GM23248 (cell line): ENCODE measurements around the gene PIK3R1. TPM values are rescaled to one million over a fixed set of nuclear protein-coding genes. Genes with fewer than 3 reads are reported as not detected.

Source experiments
- DNase-seq: peaks from one replicate; pipeline ENCODE4 v3.0.0-alpha.2; 2015
- H2AFZ ChIP-seq: fragments of 200-600 bp; sonication (generic); 2 replicates; pipeline ENCODE4 v1.6.1; 2016; ENCODE audit warnings: antibody characterized with exemption
- H3F3A ChIP-seq: fragments of 200-600 bp; sonication (generic); 2 replicates; pipeline ENCODE4 v1.6.1; 2016; ENCODE audit warnings: mild to moderate bottlenecking, antibody characterized with exemption, mixed run types; ENCODE audit not compliant: insufficient read depth
- H3K27ac ChIP-seq: fragments of 200-600 bp; sonication (generic); 2 replicates; pipeline ENCODE4 v1.5.1; 2016; ENCODE audit warnings: mild to moderate bottlenecking
- H3K27me3 ChIP-seq: fragments of 200-600 bp; sonication (generic); replicated peaks from 2 replicates; pipeline ENCODE4 v1.6.1; 2016; ENCODE audit warnings: mild to moderate bottlenecking; ENCODE audit not compliant: insufficient read depth
- H3K36me3 ChIP-seq: fragments of 200-600 bp; sonication (generic); 2 replicates; pipeline ENCODE4 v1.6.1; 2016; ENCODE audit warnings: low read depth, mild to moderate bottlenecking
- H3K4me1 ChIP-seq: fragments of 200-600 bp; sonication (generic); 2 replicates; pipeline ENCODE4 v1.6.1; 2016; ENCODE audit warnings: mild to moderate bottlenecking; ENCODE audit not compliant: insufficient read depth
- H3K4me2 ChIP-seq: fragments of 200-600 bp; sonication (generic); one replicate; pipeline ENCODE4 v1.6.1; 2016; ENCODE audit warnings: mild to moderate bottlenecking; ENCODE audit not compliant: unreplicated experiment
- H3K4me3 ChIP-seq: fragments of 200-600 bp; sonication (generic); 2 replicates; pipeline ENCODE4 v1.5.1; 2016; ENCODE audit warnings: mild to moderate bottlenecking
- H3K79me2 ChIP-seq: fragments of 200-600 bp; sonication (generic); 2 replicates; pipeline ENCODE4 v1.6.1; 2016; ENCODE audit warnings: mild to moderate bottlenecking; ENCODE audit not compliant: insufficient read depth
- H3K9ac ChIP-seq: fragments of 200-600 bp; sonication (generic); 2 replicates; pipeline ENCODE4 v1.6.1; 2016; ENCODE audit warnings: mild to moderate bottlenecking
- H3K9me2 ChIP-seq: fragments of 200-600 bp; sonication (generic); 2 replicates; pipeline ENCODE4 v1.6.1; 2016; ENCODE audit warnings: mixed run types, mild to moderate bottlenecking, moderate library complexity; ENCODE audit not compliant: insufficient read depth
- H3K9me3 ChIP-seq: fragments of 200-600 bp; sonication (generic); one replicate; pipeline ENCODE4 v1.6.1; 2017; ENCODE audit warnings: low read depth
- H4K20me1 ChIP-seq: fragments of 200-600 bp; sonication (generic); 2 replicates; pipeline ENCODE4 v1.6.0; 2016; ENCODE audit not compliant: insufficient read depth
- EZH2 ChIP-seq: fragments of 200-600 bp; sonication (generic); IDR thresholded peaks from 2 replicates; pipeline ENCODE4 v1.6.1; 2018; ENCODE audit warnings: antibody characterized with exemption, mild to moderate bottlenecking; ENCODE audit not compliant: insufficient read depth, poor library complexity, severe bottlenecking
- EZH2phosphoT487 ChIP-seq: fragments of 200-600 bp; sonication (generic); IDR thresholded peaks from 2 replicates; pipeline ENCODE4 v1.6.1; 2018; ENCODE audit warnings: antibody characterized with exemption, moderate library complexity, mild to moderate bottlenecking, low read depth; ENCODE audit not compliant: insufficient read depth
- WGBS, 2 experiments: methylation state at CpG; one replicate each; pipeline ENCODE4 v1.1.6; 2015 to 2017; ENCODE audit warnings: low lambda C conversion rate in 2 of 2, low coverage in 1 of 2; ENCODE audit errors: missing lambda C conversion rate in 2 of 2; 5-methylcytosine and 5-hydroxymethylcytosine counted together
- in situ Hi-C: fragments of 300-500 bp; cut with MboI; formaldehyde crosslinking; loops from 2 replicates; pipeline ENCODE4 v1.15.0; 2020
- polyA plus RNA-seq: library from polyadenylated mRNA; unstranded; fragments of >200 nt; fragmentation: Nextera tagmentation; extraction: Ambion mirVana; gene quantifications from 2 replicates; pipeline ENCODE4 v1.2.1, GENCODE V29; 2016
- total RNA-seq: library from RNA; depleted of rRNA; stranded (reverse); fragments of >200 nt; shearing (Covaris generic); gene quantifications from 2 replicates; pipeline ENCODE4 v1.2.3, GENCODE V29; 2014

PIK3R1 gene
- total and polyA plus RNA-seq, 2 experiments from 2014 or later = 8.4 to 14.4 TPM

DNA sequence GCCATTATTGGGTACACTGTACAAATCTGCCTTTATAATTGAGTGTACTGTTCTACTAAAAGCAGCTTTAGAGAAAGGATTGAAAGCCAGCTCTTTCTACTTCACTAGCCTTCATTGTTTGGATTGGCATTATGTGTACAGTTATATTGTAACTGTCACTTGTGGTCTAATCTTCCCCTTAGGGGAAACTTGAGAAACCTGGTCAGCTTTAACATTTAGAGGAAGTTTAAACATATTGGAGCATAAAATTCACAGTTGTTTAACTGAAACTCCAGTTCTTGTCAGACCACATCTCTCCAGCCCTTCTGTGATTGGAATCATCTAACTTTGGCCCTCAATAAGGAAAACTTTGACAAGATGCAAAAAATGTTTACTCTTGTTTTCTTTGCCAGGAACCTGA, 24.6 kb downstream of the PIK3R1 start:
- Histone ChIP-seq H3K27me3 (no peaks in the 10 kb centered on the region), H3K4me2 (peak overlapping the region; percentile 60), H2AFZ (no peak overlapping the region), H3K79me2 (peaks cover 90% of the 10 kb centered on the region), H4K20me1 (no peaks in the 10 kb centered on the region), H3K27ac (peak overlapping the region; percentile 51), H3K36me3 (no peaks in the 10 kb centered on the region), H3F3A (peaks cover 18% of the 10 kb centered on the region), H3K4me1 (peaks cover 41% of the 10 kb centered on the region), H3K9me2 (no peaks in the 10 kb centered on the region), H3K4me3 (0 out of 2 replicates have a peak overlapping the region, but pooled peaks have one; percentile 28), H3K9me3 (no peaks in the 10 kb centered on the region), H3K9ac (peak overlapping the region; percentile 37)
- no peak for DNase-seq
- in situ Hi-C loops = no loop called here
- TF ChIP-seq EZH2 (no peak), EZH2phosphoT487 (no peak)

DNA sequence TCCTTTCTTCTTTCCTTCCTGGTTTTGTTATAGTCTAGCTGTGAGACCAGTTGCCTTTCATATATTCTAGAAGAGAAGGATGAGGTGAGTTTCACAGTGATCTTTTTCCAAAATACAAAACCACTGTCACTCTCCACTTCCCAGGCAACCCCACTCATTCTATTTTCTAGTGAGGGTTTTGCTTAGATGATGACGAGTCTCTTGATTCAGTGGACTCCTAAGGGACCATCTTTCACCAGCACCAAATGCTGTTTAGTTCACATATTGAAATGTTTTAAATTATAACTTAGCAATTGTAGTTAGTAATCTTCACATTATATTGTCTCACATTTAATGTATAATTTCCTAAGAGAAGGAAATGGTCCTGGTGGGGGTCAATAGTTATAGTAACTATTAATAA, 25.2 kb downstream of the PIK3R1 start:
- H2AFZ ChIP-seq = no peak overlapping the region
- H3K4me2 ChIP-seq = peak overlapping the region; percentile 60
- no peaks in the 10 kb centered on the region for H3K9me2 ChIP-seq
- H3K9me3 ChIP-seq = no peaks in the 10 kb centered on the region
- no peak for TF ChIP-seq EZH2
- TF ChIP-seq EZH2phosphoT487 = no peak
- H3K27me3 ChIP-seq = no peaks in the 10 kb centered on the region
- 0 out of 2 replicates have a peak overlapping the region, but pooled peaks have one; percentile 28 for H3K4me3 ChIP-seq
- H3K79me2 ChIP-seq = peaks cover 90% of the 10 kb centered on the region
- H3K27ac ChIP-seq = peak overlapping the region; percentile 51
- peaks cover 18% of the 10 kb centered on the region for H3F3A ChIP-seq
- DNase-seq = peak; percentile 32
- WGBS, 2 experiments = 45 to 63% methylated on average over 1 of the region's 1 CpG
- H3K36me3 ChIP-seq = no peaks in the 10 kb centered on the region
- no peaks in the 10 kb centered on the region for H4K20me1 ChIP-seq
- in situ Hi-C loops = no loop called here
- 0 out of 2 replicates have a peak overlapping the region, but pooled peaks have one; percentile 37 for H3K9ac ChIP-seq
- H3K4me1 ChIP-seq = peaks cover 46% of the 10 kb centered on the region

DNA sequence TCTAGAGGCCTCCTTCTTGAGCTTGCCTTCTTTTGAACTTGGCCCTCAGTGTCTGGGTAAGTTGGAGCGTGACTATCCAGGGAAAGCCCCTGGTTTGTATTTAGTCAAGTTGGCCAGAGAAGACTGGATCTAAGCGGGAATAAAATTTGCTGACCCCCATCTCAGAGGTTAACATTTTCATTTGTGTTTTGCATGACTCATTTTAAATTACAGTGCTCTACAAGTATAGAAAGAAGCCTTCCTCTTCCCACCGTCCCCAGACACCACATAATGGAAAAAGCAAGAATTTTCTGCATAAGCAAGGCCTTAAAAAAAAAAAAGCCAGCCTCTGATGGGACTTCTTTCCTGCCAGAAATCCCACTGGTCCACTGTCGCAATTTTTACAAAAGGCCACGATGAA, 27.2 kb downstream of the PIK3R1 start:
- Histone ChIP-seq H3F3A (peaks cover 16% of the 10 kb centered on the region), H2AFZ (no peak overlapping the region), H3K4me2 (no peak overlapping the region), H3K36me3 (no peaks in the 10 kb centered on the region), H4K20me1 (no peaks in the 10 kb centered on the region), H3K27me3 (no peaks in the 10 kb centered on the region), H3K9me2 (no peaks in the 10 kb centered on the region), H3K9ac (no peak overlapping the region), H3K79me2 (peaks cover 90% of the 10 kb centered on the region), H3K4me1 (peaks cover 50% of the 10 kb centered on the region), H3K4me3 (no peak overlapping the region), H3K27ac (no peak overlapping the region), H3K9me3 (no peaks in the 10 kb centered on the region)
- no peak for DNase-seq
- in situ Hi-C loops = no loop called here
- no peak for TF ChIP-seq EZH2phosphoT487
- TF ChIP-seq EZH2 = no peak
- 67 to 68% methylated on average over 5 of the region's 5 CpGs for WGBS, 2 experiments

DNA sequence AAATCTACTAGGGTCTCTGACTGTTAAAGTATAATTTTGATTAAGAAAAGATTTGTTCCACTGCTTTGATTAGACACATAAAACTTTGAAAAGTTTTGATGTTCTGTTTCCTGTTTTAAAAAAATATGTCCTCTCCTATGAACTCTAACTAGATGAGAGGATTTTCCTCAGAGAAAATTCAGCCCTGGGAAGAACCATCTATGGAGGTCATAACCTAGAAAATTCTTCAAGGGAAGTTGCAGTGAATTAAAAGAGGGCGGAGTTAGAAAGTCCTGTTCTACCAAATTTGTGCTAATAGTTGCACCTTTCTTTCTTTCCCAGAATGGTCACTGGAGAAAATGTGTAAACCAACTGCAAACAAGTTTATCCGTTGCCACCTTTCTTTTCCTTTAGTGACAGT, 27.7 kb downstream of the PIK3R1 start:
- no peak for DNase-seq
- Histone ChIP-seq H3K4me3 (no peak overlapping the region), H3K27ac (no peak overlapping the region), H3K4me1 (peaks cover 50% of the 10 kb centered on the region), H3F3A (peaks cover 13% of the 10 kb centered on the region), H3K79me2 (peaks cover 90% of the 10 kb centered on the region), H4K20me1 (no peaks in the 10 kb centered on the region), H2AFZ (no peak overlapping the region), H3K4me2 (no peak overlapping the region), H3K9me3 (no peaks in the 10 kb centered on the region), H3K27me3 (no peaks in the 10 kb centered on the region), H3K9ac (no peak overlapping the region), H3K36me3 (no peaks in the 10 kb centered on the region), H3K9me2 (no peaks in the 10 kb centered on the region)
- 54 to 70% methylated on average over 2 of the region's 2 CpGs for WGBS, 2 experiments
- in situ Hi-C loops = no loop called here
- TF ChIP-seq EZH2 = no peak
- TF ChIP-seq EZH2phosphoT487 = no peak

DNA sequence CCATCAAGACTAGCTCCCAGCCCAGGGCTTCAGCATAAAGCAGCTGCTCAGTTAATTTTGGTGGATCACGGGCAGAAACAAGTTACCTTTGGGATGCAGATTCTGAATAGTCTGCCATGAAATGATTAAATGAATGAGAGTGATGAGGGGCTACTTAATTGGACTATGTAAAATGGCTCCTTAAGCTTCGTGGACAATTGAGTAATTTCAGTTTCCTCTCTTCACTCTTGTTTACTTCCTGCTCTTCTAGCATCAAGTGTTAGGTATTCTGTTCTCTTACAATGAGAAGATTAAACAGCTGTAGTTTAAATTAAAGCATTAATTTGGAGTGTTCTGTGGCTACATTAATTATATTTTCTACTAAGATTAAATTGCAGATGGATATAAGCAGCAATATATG, 28.1 kb downstream of the PIK3R1 start:
- Histone ChIP-seq H3K4me1 (peaks cover 45% of the 10 kb centered on the region), H3K4me3 (no peak overlapping the region), H3K9ac (no peak overlapping the region), H3K36me3 (no peaks in the 10 kb centered on the region), H3K79me2 (peaks cover 90% of the 10 kb centered on the region), H3F3A (peaks cover 13% of the 10 kb centered on the region), H3K27me3 (no peaks in the 10 kb centered on the region), H2AFZ (no peak overlapping the region), H4K20me1 (no peaks in the 10 kb centered on the region), H3K27ac (no peak overlapping the region), H3K9me2 (no peaks in the 10 kb centered on the region), H3K9me3 (no peaks in the 10 kb centered on the region), H3K4me2 (no peak overlapping the region)
- DNase-seq = no peak
- in situ Hi-C loops = no loop called here
- TF ChIP-seq EZH2phosphoT487 = no peak
- no peak for TF ChIP-seq EZH2
- WGBS, 2 experiments = 97 to 100% methylated on average over 2 of the region's 2 CpGs
